Esophagus squamous epithelium (tissue), 4 donors: Measurements from ENCODE around the gene GABRR1.

ENCODE experiments used
- POLR2A ChIP-seq, 4 donors: fragments of 450-650 bp; IDR thresholded peaks; one replicate each; pipeline ENCODE4 v1.6.1; 2017; ENCODE audit warnings: antibody characterized with exemption in 4 of 4, mild to moderate bottlenecking in 4 of 4, moderate library complexity in 3 of 4
- TF ChIP-seq, protein P1 (sequence below), 6 experiments: fragments of 450-650 bp in 4 of 6; fragments of 200-600 bp in 2 of 6; sonication (generic) in 2 of 6; IDR thresholded peaks; one replicate each; pipeline ENCODE4 v1.5.1; 2016 to 2019; ENCODE audit warnings: antibody characterized with exemption in 6 of 6, mild to moderate bottlenecking in 4 of 6, moderate library complexity in 4 of 6

DNA sequence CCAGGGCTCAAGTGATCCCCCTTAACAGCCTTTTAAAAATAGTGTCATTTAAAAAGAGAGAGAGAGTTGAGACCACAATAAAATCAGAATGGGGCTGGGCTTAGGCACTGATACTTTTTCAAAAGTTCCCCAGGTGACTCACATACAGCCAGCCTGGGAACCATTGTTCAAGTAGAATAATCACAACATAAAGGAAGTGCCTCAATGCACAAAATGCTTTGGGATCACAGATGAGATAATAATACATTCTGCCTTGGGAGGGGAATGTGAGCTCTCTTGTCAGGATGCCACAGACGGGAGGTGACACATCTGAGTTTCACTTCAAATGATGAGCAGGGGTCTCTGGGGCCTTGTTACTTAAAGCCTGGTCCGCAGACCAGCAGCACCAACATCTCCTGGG is 34.0 kb upstream of the GABRR1 start:
- TF ChIP-seq, protein P1, sequence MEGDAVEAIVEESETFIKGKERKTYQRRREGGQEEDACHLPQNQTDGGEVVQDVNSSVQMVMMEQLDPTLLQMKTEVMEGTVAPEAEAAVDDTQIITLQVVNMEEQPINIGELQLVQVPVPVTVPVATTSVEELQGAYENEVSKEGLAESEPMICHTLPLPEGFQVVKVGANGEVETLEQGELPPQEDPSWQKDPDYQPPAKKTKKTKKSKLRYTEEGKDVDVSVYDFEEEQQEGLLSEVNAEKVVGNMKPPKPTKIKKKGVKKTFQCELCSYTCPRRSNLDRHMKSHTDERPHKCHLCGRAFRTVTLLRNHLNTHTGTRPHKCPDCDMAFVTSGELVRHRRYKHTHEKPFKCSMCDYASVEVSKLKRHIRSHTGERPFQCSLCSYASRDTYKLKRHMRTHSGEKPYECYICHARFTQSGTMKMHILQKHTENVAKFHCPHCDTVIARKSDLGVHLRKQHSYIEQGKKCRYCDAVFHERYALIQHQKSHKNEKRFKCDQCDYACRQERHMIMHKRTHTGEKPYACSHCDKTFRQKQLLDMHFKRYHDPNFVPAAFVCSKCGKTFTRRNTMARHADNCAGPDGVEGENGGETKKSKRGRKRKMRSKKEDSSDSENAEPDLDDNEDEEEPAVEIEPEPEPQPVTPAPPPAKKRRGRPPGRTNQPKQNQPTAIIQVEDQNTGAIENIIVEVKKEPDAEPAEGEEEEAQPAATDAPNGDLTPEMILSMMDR (IDR thresholded peaks at IDR 0.05): no peak
- TF ChIP-seq POLR2A (IDR thresholded peaks at IDR 0.05): no peak
